ENCODE data around the gene MAGEH1.
"Not testable (repeated sequence)": the region's sequence is repeated elsewhere in the genome, so short reads cannot be mapped to it uniquely, and the experiment has no call there.

Gene MAGEH1

DNA sequence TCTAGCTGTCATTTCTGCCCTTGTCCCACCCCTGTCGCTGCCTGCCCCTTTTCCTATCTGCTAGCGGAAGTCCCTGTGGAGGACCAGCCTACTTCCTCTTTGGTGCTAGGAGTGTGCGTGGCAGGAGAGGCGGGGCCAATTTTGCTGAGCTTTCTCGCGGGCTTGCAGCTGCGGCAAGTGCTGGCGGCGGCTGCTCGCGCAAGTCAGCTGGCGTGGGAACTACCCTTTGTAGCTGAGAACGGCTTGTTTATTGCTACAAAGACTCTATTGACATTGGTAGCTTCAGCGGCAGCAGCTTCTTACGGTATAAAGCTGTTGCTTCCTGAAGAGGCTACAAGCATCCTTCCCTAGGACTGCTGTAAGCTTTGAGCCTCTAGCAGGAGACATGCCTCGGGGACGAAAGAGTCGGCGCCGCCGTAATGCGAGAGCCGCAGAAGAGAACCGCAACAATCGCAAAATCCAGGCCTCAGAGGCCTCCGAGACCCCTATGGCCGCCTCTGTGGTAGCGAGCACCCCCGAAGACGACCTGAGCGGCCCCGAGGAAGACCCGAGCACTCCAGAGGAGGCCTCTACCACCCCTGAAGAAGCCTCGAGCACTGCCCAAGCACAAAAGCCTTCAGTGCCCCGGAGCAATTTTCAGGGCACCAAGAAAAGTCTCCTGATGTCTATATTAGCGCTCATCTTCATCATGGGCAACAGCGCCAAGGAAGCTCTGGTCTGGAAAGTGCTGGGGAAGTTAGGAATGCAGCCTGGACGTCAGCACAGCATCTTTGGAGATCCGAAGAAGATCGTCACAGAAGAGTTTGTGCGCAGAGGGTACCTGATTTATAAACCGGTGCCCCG is at the start of gene MAGEH1:
MAGEH1 (plus strand) TSS at position 138 of the 843 bp plus-strand sequence; CDS start at position 386, 248 bp downstream.
- DNase-seq: peak; percentile 50

- DNase-seq: not testable (repeated sequence)
Measured at GRCh38 chrX:55427079-55427478, 24.8 kb upstream of the MAGEH1 start.

DNA sequence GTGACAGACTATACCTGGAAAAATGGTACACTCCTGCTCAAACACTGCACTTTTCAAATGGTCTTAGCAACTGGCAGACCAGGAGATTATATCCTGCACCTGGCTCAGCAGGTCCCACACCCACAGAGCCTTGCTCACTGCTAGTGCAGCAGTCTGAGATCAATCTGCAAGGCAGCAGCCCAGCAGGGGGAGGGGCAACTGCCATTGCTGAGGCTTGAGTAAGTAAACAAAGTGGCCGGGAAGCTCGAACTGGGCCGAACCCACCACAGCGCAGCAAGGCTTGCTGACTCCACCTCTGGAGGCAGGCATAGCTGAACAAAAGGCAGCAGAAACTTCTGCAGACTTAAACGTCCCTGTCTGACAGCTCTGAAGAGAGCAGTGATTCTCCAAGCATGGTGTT is 8.5 kb upstream of the MAGEH1 start:
- DNase-seq: not testable (repeated sequence)

DNA sequence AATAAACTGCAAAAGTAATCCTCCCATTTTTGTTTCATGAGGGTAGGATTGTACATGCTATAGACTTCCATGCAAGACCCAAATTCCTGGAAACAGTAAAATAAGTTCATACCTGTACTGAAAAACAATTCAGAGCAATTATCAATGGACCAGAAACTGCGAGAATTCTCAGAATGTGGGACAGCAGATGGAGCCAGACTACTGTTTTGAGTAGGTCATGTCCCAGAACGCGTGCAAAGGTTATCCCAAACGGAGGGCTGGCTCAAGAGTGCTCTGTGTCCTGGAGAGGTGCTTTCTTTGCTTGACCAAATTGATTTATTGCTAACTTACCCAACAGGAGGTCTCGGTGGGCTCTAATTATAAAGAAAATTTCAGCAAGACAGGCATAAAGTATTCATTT is 1.7 kb upstream of the MAGEH1 start:
- DNase-seq: no peak

DNA sequence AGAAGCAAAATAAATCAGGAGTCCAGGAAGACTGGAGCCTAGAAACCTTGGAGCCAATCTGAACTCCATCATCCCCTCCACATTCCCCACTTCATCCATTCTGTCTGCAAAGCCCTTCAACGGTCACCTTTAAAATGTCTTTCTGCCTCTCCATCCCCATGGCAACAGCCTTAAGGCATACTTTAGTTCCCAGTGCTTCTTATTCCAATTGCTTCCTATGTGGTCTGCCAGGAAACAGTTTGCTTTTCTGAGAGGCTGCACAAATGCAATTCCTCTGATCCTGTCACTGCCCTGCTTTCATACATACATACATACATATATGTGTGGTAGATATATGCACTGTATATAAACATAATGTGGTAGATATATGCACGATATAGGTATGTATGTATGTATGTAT is 786 bp upstream of the MAGEH1 start:
- DNase-seq: no peak

- no peak for DNase-seq
Measured at GRCh38 chrX:55451626-55451989, 319 bp upstream of the MAGEH1 start.

- DNase-seq: no peak
Measured at GRCh38 chrX:55452833-55453124, 852 bp downstream of the MAGEH1 start.

- DNase-seq: not testable (repeated sequence)
Measured at GRCh38 chrX:55455708-55456107, 3.8 kb downstream of the MAGEH1 start.

GRCh38 chrX:55459426-55459825 is 7.5 kb downstream of the MAGEH1 start:
- DNase-seq: not testable (repeated sequence)

GRCh38 chrX:55459926-55460325 is 8.0 kb downstream of the MAGEH1 start:
- DNase-seq: not testable (repeated sequence)

DNA sequence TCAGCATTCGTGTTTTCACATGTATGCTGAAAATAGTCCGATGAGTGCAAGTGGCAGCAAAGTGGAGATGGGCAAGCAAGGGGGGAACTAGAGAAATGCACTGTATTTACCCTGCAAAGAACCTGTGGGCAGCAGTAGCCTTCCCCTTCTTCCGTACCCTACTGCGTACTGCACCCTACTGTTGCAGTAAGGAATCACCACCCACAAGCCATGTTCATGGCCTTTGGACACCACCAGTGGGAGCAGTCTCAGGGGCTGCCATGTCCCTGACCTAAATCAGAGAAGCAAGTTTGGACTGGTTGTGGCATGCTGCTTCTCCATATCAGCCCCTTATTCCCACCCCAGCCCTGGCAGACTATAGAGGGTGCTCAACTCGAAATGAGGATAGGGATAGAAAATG is 12.1 kb downstream of the MAGEH1 start:
- DNase-seq: not testable (repeated sequence)

- not testable (repeated sequence) for DNase-seq
Measured at GRCh38 chrX:55465108-55465507, 13.2 kb downstream of the MAGEH1 start.

- not testable (repeated sequence) for DNase-seq
Measured at GRCh38 chrX:55465791-55466190, 13.9 kb downstream of the MAGEH1 start.

DNA sequence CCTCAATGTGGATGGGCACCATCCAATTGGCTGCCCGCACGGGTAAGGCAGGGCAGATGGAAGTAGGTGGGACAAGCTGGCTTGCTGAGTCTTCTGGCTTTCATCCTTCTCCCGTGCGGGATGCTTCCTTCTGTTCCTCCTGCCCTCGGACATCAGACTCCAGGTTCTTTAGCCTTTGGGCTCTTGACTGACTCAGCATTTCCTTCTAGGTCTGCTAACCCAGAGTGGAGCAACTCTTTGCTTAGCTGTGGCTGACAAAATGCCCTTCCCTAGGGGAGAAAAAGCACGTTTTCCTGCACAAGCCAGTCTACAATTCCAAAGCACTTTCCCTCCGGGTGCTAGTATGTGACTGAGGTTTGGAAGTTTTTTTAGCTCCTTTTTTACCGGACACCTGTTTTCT is 28.0 kb downstream of the MAGEH1 start:
- not testable (repeated sequence) for DNase-seq

DNA sequence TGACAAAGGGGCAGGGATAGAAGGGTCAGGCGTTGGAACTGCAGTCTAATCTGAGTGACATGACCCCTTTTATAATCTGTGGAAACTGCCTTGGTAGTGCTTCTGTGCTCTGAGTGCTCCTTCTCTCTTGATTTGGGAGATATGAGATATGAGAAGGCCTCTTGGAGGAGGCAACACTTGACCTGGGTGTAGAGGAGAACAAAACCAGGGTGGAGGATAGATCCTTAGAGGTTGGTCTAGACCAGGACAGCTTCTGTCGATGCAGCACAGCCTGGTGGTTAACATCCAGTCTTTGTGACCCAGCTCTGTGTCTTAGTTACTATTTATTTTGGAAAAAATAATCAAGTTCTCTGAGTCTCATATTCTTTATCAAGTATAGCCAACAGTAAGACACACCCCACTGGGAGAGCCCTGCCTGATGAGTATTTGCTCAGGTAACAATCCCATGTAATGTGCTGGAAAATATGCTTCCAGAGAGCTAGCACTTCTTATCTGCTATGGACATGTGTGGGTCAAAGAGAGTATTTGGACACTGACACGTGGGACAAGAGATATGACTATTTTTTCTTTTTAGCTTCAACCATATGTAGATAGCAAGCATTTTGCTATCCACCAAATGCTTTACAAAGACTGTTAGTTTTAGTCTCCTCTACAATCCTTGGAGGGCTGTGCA is 28.6 kb downstream of the MAGEH1 start:
- DNase-seq: no peak

- no peak for DNase-seq
Measured at GRCh38 chrX:55484948-55485347, 33.0 kb downstream of the MAGEH1 start.

DNA sequence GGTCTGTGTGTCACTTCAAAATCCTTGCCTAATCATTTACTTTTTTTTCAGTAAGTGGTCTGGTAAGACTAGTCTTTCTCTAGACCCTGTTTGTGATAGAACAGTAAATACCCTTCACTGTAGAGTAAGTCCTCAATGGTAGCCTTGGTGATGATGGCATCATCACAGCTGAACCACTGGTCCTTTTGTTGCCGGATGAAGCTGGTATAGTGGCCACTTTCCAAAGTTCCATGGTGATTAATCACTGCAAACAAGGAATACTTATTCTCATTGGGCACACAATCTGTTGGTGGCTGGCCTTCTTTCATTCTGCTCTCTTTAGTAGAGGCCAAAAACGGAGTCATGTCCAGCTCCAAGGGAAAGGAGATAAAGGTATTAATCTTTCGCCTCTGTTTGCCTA is 34.8 kb downstream of the MAGEH1 start:
- no peak for DNase-seq

- no peak for DNase-seq
Measured at GRCh38 chrX:55487143-55487542, 35.2 kb downstream of the MAGEH1 start.

- no peak for DNase-seq
Measured at GRCh38 chrX:55488006-55488592, 36.2 kb downstream of the MAGEH1 start.

DNA sequence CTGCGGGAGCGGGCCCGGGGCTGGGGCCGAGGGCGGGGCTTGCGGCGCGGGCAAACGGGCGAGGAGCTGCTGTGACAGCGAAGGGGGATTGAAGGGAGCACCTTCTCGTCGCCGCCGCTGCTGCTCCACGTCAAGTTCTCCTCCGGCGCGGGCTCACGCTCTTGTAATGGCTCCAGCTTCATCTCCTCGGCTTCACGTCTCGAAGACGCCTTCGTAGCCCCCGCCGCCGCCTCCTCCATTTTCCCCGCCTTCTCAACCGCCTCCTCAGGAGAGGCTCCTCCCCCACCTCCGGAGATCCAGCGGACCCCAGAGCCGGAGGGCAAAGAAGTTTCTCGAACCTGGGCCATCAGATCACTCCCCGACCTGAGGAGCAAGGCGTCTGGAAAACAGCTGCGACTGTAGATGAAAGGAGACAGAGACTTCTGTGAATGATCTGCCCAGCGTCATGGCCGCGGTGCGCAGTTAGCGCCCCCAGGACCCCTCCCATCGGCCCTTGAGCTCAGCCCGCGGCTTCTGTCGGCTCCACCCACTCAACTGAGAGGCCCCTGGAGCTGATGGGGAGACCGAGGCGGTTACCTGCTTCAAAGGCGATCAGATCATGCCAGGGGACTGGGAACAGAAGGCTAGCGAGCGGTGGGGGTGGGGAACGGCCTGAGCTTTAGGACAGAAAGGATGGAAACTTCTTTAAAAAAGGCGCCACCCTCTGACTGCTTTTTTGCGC is 36.8 kb downstream of the MAGEH1 start:
- no peak for DNase-seq

GRCh38 chrX:55489314-55490009 is 37.5 kb downstream of the MAGEH1 start, which contains the start of gene USP51:
Gene USP51 (minus strand): TSS chrX:55489848. CDS start chrX:55488939, 909 bp downstream.
- DNase-seq: no peak

DNA sequence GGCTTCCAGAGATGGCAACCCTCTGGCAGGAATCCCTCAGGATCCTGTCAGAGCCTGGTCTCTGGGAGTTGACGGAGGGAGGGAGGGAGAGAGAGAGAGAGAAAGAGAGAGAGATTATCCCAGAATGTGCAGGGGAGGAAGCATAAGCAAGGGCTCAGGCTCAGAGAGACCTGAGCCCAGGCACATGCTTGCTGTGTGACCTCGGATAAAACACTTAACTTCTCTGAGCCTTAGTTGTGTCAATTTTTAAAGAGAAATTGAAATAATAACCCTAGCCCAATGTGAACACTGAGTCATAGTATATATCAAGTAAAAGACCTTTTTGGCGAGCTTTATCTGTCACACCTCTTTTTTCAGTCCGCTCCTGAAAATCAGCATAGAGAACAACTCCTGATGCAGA is 38.2 kb downstream of the MAGEH1 start:
- DNase-seq: no peak

DNA sequence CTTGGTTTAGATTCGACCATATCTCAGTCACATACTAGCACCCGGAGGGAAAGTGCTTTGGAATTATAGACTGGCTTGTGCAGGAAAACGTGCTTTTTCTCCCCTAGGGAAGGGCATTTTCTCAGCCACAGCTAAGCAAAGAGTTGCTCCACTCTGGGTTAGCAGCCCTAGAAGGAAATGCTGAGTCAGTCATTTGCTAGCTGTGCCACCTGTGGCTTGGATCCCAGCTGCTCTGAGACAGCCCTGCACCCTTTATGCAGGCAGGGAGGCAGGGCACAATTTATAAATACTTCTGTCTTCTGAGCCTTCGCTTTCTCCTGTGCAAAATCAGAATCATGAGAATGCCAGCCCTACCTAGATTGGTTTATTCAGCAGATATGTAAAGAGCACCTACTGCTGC is 39.0 kb downstream of the MAGEH1 start:
- DNase-seq: no peak
